ENCODE results near the gene DOHH.
"Not testable (repeated sequence)": the region's sequence is repeated elsewhere in the genome, so short reads cannot be mapped to it uniquely, and the experiment has no call there.

Gene DOHH

GRCh38 chr19:3452171-3452941, 48.1 kb downstream of the DOHH start:
- Histone ChIP-seq H3K9me3 (ENCODE audit: severe bottlenecking) (no peaks in the 10 kb centered on the region), H3K4me3 (ENCODE audit: low read depth, low read length) (no peak overlapping the region), H3K27me3 (ENCODE audit: insufficient read depth, low read depth, severe bottlenecking) (no peaks in the 10 kb centered on the region), H3K36me3 (peaks cover 53% of the 10 kb centered on the region), H3K27ac (no peak overlapping the region)
- no peak for DNase-seq
- no peak for TF ChIP-seq CTCF (IDR thresholded peaks at IDR 0.05; ENCODE audit: low read depth, low read length)

- no peak for DNase-seq
- Histone ChIP-seq H3K4me3 (ENCODE audit: low read depth, low read length) (no peak overlapping the region), H3K36me3 (peaks cover 47% of the 10 kb centered on the region), H3K27ac (no peak overlapping the region), H3K27me3 (ENCODE audit: insufficient read depth, low read depth, severe bottlenecking) (no peaks in the 10 kb centered on the region), H3K9me3 (ENCODE audit: severe bottlenecking) (no peaks in the 10 kb centered on the region)
- TF ChIP-seq CTCF (IDR thresholded peaks at IDR 0.05; ENCODE audit: low read depth, low read length) = no peak
Measured at GRCh38 chr19:3451451-3451866, 49.0 kb downstream of the DOHH start.

- DNase-seq = no peak
- Histone ChIP-seq H3K27me3 (ENCODE audit: insufficient read depth, low read depth, severe bottlenecking) (no peaks in the 10 kb centered on the region), H3K9me3 (ENCODE audit: severe bottlenecking) (no peaks in the 10 kb centered on the region), H3K27ac (no peak overlapping the region), H3K4me3 (ENCODE audit: low read depth, low read length) (no peak overlapping the region), H3K36me3 (peaks cover 48% of the 10 kb centered on the region)
- TF ChIP-seq CTCF (IDR thresholded peaks at IDR 0.05; ENCODE audit: low read depth, low read length) = no peak
Measured at GRCh38 chr19:3450796-3451411, 49.6 kb downstream of the DOHH start.

GRCh38 chr19:3448616-3449334, 51.7 kb downstream of the DOHH start:
- peaks cover 45% of the 10 kb centered on the region for H3K36me3 ChIP-seq
- H3K27me3 ChIP-seq (ENCODE audit: insufficient read depth, low read depth, severe bottlenecking) = no peaks in the 10 kb centered on the region
- no peak for DNase-seq
- no peak overlapping the region for H3K4me3 ChIP-seq (ENCODE audit: low read depth, low read length)
- no peak overlapping the region for H3K27ac ChIP-seq
- no peaks in the 10 kb centered on the region for H3K9me3 ChIP-seq (ENCODE audit: severe bottlenecking)
- no peak for TF ChIP-seq CTCF (IDR thresholded peaks at IDR 0.05; ENCODE audit: low read depth, low read length)

- H3K36me3 ChIP-seq = peaks cover 44% of the 10 kb centered on the region
- not testable (repeated sequence) for DNase-seq; H3K4me3 ChIP-seq (ENCODE audit: low read depth, low read length); H3K27me3 ChIP-seq (ENCODE audit: insufficient read depth, low read depth, severe bottlenecking); H3K9me3 ChIP-seq (ENCODE audit: severe bottlenecking); H3K27ac ChIP-seq
Measured at GRCh38 chr19:3446657-3447056, 53.8 kb downstream of the DOHH start.

- H3K4me3 ChIP-seq (ENCODE audit: low read depth, low read length) = no peak overlapping the region
- no peak for TF ChIP-seq CTCF (IDR thresholded peaks at IDR 0.05; ENCODE audit: low read depth, low read length)
- peaks cover 45% of the 10 kb centered on the region for H3K36me3 ChIP-seq
- no peak for DNase-seq
- H3K9me3 ChIP-seq (ENCODE audit: severe bottlenecking) = no peaks in the 10 kb centered on the region
- H3K27me3 ChIP-seq (ENCODE audit: insufficient read depth, low read depth, severe bottlenecking) = no peaks in the 10 kb centered on the region
- no peak overlapping the region for H3K27ac ChIP-seq
Measured at GRCh38 chr19:3444695-3445234, 55.7 kb downstream of the DOHH start.
